Activated CD4-positive, alpha-beta memory T cell treated with anti-CD3 and anti-CD28 coated beads, Interleukin-2, amount 10 ng/mL, durations not matched to agents 7 days and 5 days (primary cell): ENCODE results near the gene RNF166. TPM values are rescaled to one million over a fixed set of nuclear protein-coding genes. Genes with fewer than 3 reads are reported as not detected.

Experiments
- CTCF ChIA-PET: fragments of 350-600 bp; sonication (Branson Sonifier 250); formaldehyde crosslinking; loops from one replicate; lab custom pipeline; 2021; ENCODE audit warnings: antibody characterized with exemption, inconsistent platforms; lab: Charles Lee
- POLR2A ChIA-PET: fragments of 350-600 bp; sonication (Branson Sonifier 250); formaldehyde crosslinking; loops from one replicate; lab custom pipeline; 2021; ENCODE audit warnings: antibody characterized with exemption; lab: Charles Lee
- DNase-seq: peaks from one replicate; pipeline ENCODE4 v3.0.0-alpha.2; 2020
- H3K27ac Mint-ChIP-seq: one replicate; pipeline ENCODE4 v1.8.0; 2021; ENCODE audit warnings: mild to moderate bottlenecking, mixed read lengths
- H3K27me3 Mint-ChIP-seq: one replicate; pipeline ENCODE4 v1.8.0; 2021; ENCODE audit warnings: mixed read lengths
- H3K36me3 Mint-ChIP-seq: one replicate; pipeline ENCODE4 v1.8.0; 2021; ENCODE audit warnings: low read depth, mixed read lengths
- H3K4me1 Mint-ChIP-seq: one replicate; pipeline ENCODE4 v1.8.0; 2021; ENCODE audit warnings: mixed read lengths
- H3K4me3 Mint-ChIP-seq: one replicate; pipeline ENCODE4 v1.8.0; 2021; ENCODE audit warnings: mild to moderate bottlenecking, mixed read lengths
- H3K9me3 Mint-ChIP-seq: one replicate; pipeline ENCODE4 v1.8.0; 2021; ENCODE audit warnings: mixed read lengths
- total RNA-seq, 2 experiments: library from RNA; stranded (reverse); gene quantifications; one replicate each; pipeline ENCODE4 v1.2.3, GENCODE V29; 2021

RNF166 gene
- total RNA-seq, 2 experiments from 2014 or later: 155 to 156 TPM

DNA sequence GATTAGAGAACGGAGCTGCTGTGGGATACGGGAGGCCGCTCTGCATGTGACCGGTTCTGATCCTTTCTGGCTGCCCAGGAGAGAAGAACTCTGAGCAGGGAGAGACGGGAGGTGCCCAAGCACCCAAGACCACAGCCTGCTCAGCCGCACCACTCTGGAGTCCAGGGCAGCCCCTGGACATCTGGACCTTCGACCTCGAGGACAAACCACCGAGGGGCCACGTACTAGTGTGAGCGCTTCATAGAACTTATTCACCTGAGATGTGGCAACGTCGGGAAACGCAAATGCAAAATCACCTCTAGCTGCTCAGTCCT lies 5.9 kb downstream of the RNF166 start:
- ChIA-PET CTCF (interaction anchor here (0.5 to 5.6 kb wide), 5 partner anchors 9 to 81 kb away, joined by 3 to 26 read pairs (median 5); no protein-coding TSS in a partner anchor), POLR2A (interaction anchor here (0.9 to 8.1 kb wide), 18 partner anchors 8 to 129 kb away, joined by 3 to 91 read pairs (median 13); partner anchors contain the start of genes APRT, CDT1, CYBA and MVD)
- peaks cover 63% of the 10 kb centered on the region for H3K4me1 Mint-ChIP-seq
- no peak for DNase-seq
- H3K36me3 Mint-ChIP-seq: peaks cover 59% of the 10 kb centered on the region
- H3K9me3 Mint-ChIP-seq: no peaks in the 10 kb centered on the region
- H3K27ac Mint-ChIP-seq: peak overlapping the region; percentile 98
- peak overlapping the region; percentile 95 for H3K4me3 Mint-ChIP-seq
- H3K27me3 Mint-ChIP-seq: no peaks in the 10 kb centered on the region

GRCh38 chr16:88699180-88699579 lies 7.0 kb downstream of the RNF166 start:
- Mint-ChIP-seq H3K27ac (no peak overlapping the region), H3K4me3 (no peak overlapping the region)

DNA sequence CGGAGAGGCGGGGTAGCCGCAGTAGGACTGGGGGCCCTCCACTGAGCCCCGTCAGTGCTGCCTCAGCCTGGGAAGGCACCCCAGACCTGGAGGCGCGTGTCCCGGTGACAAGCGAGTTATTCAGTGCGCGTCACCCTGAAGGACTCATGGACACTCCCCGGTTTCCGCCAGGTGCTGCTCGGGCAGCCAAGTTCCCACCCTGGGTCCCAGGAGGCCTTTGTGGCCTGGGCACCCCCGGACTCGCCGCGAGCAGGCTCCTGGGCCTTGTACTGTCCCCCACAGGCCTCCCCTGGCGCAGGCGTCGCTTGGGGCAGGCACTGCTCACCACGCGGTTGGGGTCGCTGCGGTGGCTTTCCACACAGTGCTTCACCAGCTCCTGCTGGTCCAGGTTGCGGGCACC lies 7.6 kb downstream of the RNF166 start:
- H3K4me3 Mint-ChIP-seq: no peak overlapping the region
- H3K27ac Mint-ChIP-seq: peak overlapping the region; percentile 21
- ChIA-PET CTCF (interaction anchor here (0.8 kb wide), 1 partner anchor 39 kb away, joined by 3 read pairs; no protein-coding TSS in a partner anchor), POLR2A (interaction anchor here (1.7 kb wide), 1 partner anchor 11 kb away, joined by 4 read pairs; no protein-coding TSS in a partner anchor)
- peaks cover 55% of the 10 kb centered on the region for H3K36me3 Mint-ChIP-seq
- H3K4me1 Mint-ChIP-seq: peaks cover 60% of the 10 kb centered on the region
- H3K9me3 Mint-ChIP-seq: no peaks in the 10 kb centered on the region
- H3K27me3 Mint-ChIP-seq: no peaks in the 10 kb centered on the region
- DNase-seq: no peak

More at GRCh38 chr16:88699180-88699579, 7.0 kb downstream of the RNF166 start:
- Mint-ChIP-seq H3K4me1 (peaks cover 61% of the 10 kb centered on the region), H3K36me3 (peaks cover 58% of the 10 kb centered on the region), H3K27me3 (no peaks in the 10 kb centered on the region), H3K9me3 (no peaks in the 10 kb centered on the region)
- no peak for DNase-seq
- ChIA-PET CTCF (no interaction called here), POLR2A (interaction anchor here (6.9 kb wide), 1 partner anchor 83 kb away, joined by 91 read pairs; the partner anchor contains the start of gene PIEZO1)

- no peak for DNase-seq
- ChIA-PET CTCF (interaction anchor here (0.8 kb wide), 1 partner anchor 39 kb away, joined by 3 read pairs; no protein-coding TSS in a partner anchor), POLR2A (interaction anchor here (1.7 kb wide), 1 partner anchor 11 kb away, joined by 4 read pairs; no protein-coding TSS in a partner anchor)
- Mint-ChIP-seq H3K4me3 (no peak overlapping the region), H3K27me3 (no peaks in the 10 kb centered on the region), H3K27ac (peak overlapping the region; percentile 21), H3K36me3 (peaks cover 51% of the 10 kb centered on the region), H3K9me3 (no peaks in the 10 kb centered on the region), H3K4me1 (peaks cover 60% of the 10 kb centered on the region)
These were observed 8.2 kb downstream of the RNF166 start for GRCh38 chr16:88697831-88698615.

- Mint-ChIP-seq H3K27ac (no peak overlapping the region), H3K4me1 (peaks cover 60% of the 10 kb centered on the region), H3K36me3 (peaks cover 43% of the 10 kb centered on the region), H3K27me3 (no peaks in the 10 kb centered on the region), H3K9me3 (no peaks in the 10 kb centered on the region), H3K4me3 (no peak overlapping the region)
- POLR2A ChIA-PET: interaction anchor here (1.2 to 1.7 kb wide), 2 partner anchors 10 to 12 kb away, joined by 3 to 4 read pairs; no protein-coding TSS in a partner anchor
- DNase-seq: no peak
- CTCF ChIA-PET: no interaction called here
These were observed 8.9 kb downstream of the RNF166 start for GRCh38 chr16:88697116-88697830.

DNA sequence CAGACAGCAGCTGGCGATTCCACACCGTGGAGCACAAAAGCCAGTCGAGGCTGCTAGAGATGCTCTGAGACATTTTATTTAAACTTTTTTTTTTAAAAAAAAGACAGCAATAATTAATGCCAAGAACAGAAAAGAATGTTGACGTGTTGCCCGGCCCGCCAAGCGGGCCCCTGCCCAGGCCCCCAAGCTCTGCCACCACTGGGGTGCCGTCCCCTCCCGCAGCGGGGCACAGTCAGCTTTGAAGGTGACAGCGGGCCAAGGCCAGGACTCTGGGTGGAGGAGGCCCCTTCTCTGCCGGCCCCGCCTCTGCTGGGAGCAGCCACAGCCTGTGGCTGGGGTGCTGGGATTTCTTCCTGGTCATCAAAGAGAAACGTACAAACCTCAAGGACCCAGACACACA lies 9.8 kb downstream of the RNF166 start:
- H3K4me3 Mint-ChIP-seq: no peak overlapping the region
- H3K9me3 Mint-ChIP-seq: no peaks in the 10 kb centered on the region
- peaks cover 35% of the 10 kb centered on the region for H3K36me3 Mint-ChIP-seq
- CTCF ChIA-PET: no interaction called here
- POLR2A ChIA-PET: interaction anchor here (0.7 to 1.2 kb wide), 2 partner anchors 11 to 24 kb away, joined by 3 read pairs; no protein-coding TSS in a partner anchor
- H3K27ac Mint-ChIP-seq: peak overlapping the region; percentile 16
- peaks cover 60% of the 10 kb centered on the region for H3K4me1 Mint-ChIP-seq
- DNase-seq: no peak
- H3K27me3 Mint-ChIP-seq: no peaks in the 10 kb centered on the region

DNA sequence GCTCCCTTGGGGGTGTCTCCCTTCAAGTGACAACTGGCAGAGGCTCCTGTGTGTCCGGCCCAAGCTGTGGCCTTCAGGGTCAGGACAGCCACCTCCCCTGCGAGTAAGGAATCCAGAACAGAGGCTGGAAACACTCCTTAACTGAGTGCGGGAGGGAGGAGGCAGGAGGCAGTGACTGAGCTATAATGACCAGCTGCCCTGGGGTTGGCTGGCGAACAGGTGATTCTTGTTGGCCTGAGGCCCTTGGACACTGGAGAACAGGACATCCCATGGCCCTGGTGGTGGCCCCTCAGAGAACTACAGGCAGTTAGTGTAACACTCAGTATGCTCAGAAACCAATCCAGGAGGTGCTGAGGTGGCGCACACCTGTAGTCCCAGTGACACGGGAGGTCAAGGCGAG lies 10.5 kb downstream of the RNF166 start:
- H3K4me3 Mint-ChIP-seq: no peak overlapping the region
- ChIA-PET POLR2A (interaction anchor here (0.8 kb wide), 1 partner anchor 115 kb away, joined by 3 read pairs; no protein-coding TSS in a partner anchor), CTCF (no interaction called here)
- peak overlapping the region; percentile 62 for H3K27ac Mint-ChIP-seq
- no peak for DNase-seq
- H3K36me3 Mint-ChIP-seq: peaks cover 30% of the 10 kb centered on the region
- H3K27me3 Mint-ChIP-seq: no peaks in the 10 kb centered on the region
- H3K4me1 Mint-ChIP-seq: peaks cover 62% of the 10 kb centered on the region
- H3K9me3 Mint-ChIP-seq: no peaks in the 10 kb centered on the region

DNA sequence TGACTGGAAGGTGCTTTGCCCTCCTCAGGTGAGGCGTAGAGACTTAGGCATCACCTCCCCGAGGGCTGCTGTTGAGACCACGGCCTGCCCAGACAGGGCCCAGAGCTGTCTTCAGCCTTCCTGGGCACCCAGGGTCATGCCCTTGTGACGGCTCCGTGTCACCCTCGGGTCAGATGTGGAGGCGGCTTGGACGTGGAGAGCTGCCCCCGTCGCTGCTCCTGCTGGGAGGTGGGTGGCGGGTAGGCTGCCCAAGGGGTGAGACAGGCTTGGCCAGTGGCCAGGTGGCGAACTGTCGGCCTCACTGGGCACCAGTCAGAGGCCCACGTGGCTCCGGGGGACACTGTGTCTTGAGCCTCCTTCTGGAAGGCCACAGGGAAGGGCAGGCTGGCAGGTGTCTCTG lies 11.0 kb downstream of the RNF166 start:
- Mint-ChIP-seq H3K27ac (peak overlapping the region; percentile 62), H3K27me3 (no peaks in the 10 kb centered on the region), H3K36me3 (peaks cover 25% of the 10 kb centered on the region), H3K4me1 (peaks cover 62% of the 10 kb centered on the region), H3K4me3 (no peak overlapping the region), H3K9me3 (no peaks in the 10 kb centered on the region)
- DNase-seq: no peak
- ChIA-PET CTCF (no interaction called here), POLR2A (interaction anchor here (0.8 kb wide), 1 partner anchor 115 kb away, joined by 3 read pairs; no protein-coding TSS in a partner anchor)

DNA sequence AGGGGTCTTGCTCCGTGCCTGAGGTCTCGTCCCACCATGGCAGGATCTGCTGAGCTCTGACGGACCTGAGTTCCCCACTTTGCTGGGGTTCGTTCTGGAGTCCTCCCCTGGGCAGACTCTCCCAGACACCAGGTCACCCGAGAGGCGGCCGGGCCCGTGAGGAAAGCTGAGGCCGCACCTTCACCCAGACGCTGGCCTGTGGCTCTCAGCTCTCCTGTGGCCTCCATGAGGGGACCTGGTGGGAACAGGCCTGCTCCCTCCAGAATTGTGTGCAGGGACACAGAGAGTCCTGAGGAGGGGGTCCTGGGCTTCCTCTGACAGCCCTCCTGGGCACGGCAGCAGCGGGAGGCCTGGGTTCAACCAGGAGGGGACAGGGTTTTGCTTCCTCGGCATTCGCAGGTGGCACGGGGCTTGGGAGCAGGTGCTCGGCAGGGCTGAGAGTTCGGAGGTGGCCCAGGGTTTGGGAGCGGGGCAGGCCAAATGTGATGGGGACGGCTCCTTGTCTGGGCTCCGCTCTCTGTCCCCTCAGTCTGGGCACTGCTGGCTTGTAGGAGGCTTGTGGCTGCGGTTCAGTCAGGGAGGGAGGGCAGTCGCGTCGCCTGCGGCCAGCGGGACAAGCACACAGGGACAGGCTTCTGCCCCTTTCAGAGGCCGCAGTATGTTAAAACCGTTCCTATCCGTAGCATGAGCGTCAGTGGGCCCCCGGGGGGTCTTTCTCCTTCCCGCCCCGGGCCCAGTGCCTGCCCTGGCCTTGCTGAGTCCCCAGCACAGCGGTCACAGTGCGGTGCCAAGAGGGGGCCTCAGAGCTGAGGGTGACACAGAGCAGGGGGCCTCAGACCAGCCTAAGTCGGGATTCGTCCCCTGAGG lies 11.8 kb downstream of the RNF166 start:
- Mint-ChIP-seq H3K27me3 (no peaks in the 10 kb centered on the region), H3K4me3 (no peak overlapping the region), H3K9me3 (no peaks in the 10 kb centered on the region), H3K27ac (peak overlapping the region; percentile 54), H3K4me1 (peaks cover 60% of the 10 kb centered on the region), H3K36me3 (peaks cover 18% of the 10 kb centered on the region)
- POLR2A ChIA-PET: interaction anchor here (0.7 to 5.8 kb wide), 2 partner anchors 8 to 118 kb away, joined by 3 to 77 read pairs; partner anchors contain the start of genes CTU2 and RNF166
- no peak for DNase-seq
- CTCF ChIA-PET: interaction anchor here (0.9 to 1.4 kb wide), 2 partner anchors 9 to 58 kb away, joined by 3 read pairs; no protein-coding TSS in a partner anchor

GRCh38 chr16:88693420-88694177 lies 12.6 kb downstream of the RNF166 start:
- POLR2A ChIA-PET: interaction anchor here (0.7 to 5.8 kb wide), 3 partner anchors 9 to 119 kb away, joined by 3 to 77 read pairs (median 8); partner anchors contain the start of genes CTU2 and RNF166
- CTCF ChIA-PET: interaction anchor here (0.9 to 1.4 kb wide), 2 partner anchors 8 to 57 kb away, joined by 3 read pairs; no protein-coding TSS in a partner anchor
- Mint-ChIP-seq H3K9me3 (no peaks in the 10 kb centered on the region), H3K36me3 (peaks cover 16% of the 10 kb centered on the region), H3K27me3 (no peaks in the 10 kb centered on the region), H3K27ac (peak overlapping the region; percentile 44), H3K4me1 (peaks cover 62% of the 10 kb centered on the region), H3K4me3 (no peak overlapping the region)
- no peak for DNase-seq

DNA sequence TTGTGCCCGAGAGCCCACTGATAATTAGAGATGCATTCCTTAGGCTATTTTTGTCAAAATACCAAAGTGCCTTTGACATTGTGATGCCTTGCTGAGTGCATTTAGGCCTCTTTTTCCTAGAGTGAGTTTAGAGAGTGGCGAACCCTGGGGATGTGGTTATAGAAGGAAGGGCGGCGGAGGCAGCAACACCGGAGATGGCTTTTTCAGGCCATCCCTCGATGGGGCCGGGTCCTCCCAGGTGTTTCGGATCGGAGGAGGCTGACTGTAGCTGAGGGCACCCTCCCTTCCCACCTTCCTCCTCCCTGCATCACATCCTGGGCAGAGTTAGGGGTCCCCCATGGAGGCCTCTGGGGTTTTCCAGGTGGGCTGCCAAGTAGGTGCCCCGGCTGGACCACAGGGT lies 13.3 kb downstream of the RNF166 start:
- Mint-ChIP-seq H3K27me3 (no peaks in the 10 kb centered on the region), H3K9me3 (no peaks in the 10 kb centered on the region), H3K4me3 (peak overlapping the region; percentile 60), H3K36me3 (peaks cover 9% of the 10 kb centered on the region), H3K27ac (peak overlapping the region; percentile 92), H3K4me1 (peaks cover 61% of the 10 kb centered on the region)
- peak; percentile 33 for DNase-seq
- POLR2A ChIA-PET: interaction anchor here (0.7 to 5.8 kb wide), 4 partner anchors 10 to 54 kb away, joined by 3 to 77 read pairs (median 6); partner anchors contain the start of genes CTU2, MVD and RNF166
- CTCF ChIA-PET: interaction anchor here (1.4 kb wide), 1 partner anchor 56 kb away, joined by 3 read pairs; no protein-coding TSS in a partner anchor
